DOHH2 (cell line): ENCODE data around the gene SHB.

Experiments used
- CTCF ChIP-seq: fragments of 200-600 bp; sonication (generic); IDR thresholded peaks from one replicate; pipeline ENCODE4 v1.5.1; 2014; ENCODE audit warnings: antibody characterized with exemption, mild to moderate bottlenecking, low read depth, low read length; ENCODE audit not compliant: poor library complexity, severe bottlenecking
- EZH2phosphoT487 ChIP-seq: fragments of 200-600 bp; sonication (generic); IDR thresholded peaks from 2 replicates; pipeline ENCODE4 v1.6.1; 2017; ENCODE audit warnings: borderline replicate concordance, mild to moderate bottlenecking, antibody characterized with exemption, low read length, moderate library complexity, mixed read lengths

DNA sequence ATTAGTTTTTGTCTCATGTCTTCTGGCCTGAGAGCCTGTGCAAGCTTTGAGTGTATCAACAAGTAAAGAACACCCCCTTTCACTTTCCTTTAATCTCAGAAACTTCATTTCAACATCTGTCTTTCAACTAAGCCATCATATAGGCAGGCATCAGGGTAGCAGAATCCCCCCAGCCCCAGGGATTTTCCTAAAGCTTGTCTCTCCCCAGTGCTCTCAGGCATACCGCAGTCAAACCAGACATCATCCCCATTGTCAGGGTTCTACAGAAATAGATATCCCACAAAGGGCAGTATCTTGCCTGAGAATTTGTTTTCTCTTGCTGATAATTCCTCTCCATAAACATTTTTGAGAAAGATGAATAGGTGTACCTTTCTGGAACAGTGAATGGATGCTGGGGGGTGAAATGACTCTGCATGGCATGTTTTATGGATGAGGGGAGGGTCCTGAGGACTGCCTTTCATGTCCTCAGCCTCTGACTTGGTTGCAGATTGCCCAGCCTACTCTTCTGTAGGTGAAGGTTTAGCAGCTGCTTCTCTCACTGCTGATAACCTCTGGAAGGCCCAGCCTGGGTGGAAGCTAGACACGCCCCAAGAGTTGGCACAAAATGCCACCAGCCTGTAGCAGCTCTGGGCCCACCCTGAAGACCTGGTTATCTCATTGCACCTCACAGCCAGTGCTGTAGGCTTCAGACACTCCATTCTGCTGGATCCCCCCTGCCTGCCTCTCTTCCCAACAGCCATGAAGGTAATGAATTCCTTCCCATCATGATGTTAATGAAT is 20.5 kb upstream of the SHB start:
- TF ChIP-seq CTCF (no peak), EZH2phosphoT487 (no peak)
